HG03196 (cell line): ENCODE measurements around the gene CD14.
"Not testable (repeated sequence)": the region's sequence is repeated elsewhere in the genome, so short reads cannot be mapped to it uniquely, and the experiment has no call there.

Experiments
- ATAC-seq: cut with Tn5 transposase; IDR thresholded peaks from one replicate; pipeline ENCODE4 v1.9.1; 2021; ENCODE audit not compliant: unreplicated experiment

CD14 gene

DNA sequence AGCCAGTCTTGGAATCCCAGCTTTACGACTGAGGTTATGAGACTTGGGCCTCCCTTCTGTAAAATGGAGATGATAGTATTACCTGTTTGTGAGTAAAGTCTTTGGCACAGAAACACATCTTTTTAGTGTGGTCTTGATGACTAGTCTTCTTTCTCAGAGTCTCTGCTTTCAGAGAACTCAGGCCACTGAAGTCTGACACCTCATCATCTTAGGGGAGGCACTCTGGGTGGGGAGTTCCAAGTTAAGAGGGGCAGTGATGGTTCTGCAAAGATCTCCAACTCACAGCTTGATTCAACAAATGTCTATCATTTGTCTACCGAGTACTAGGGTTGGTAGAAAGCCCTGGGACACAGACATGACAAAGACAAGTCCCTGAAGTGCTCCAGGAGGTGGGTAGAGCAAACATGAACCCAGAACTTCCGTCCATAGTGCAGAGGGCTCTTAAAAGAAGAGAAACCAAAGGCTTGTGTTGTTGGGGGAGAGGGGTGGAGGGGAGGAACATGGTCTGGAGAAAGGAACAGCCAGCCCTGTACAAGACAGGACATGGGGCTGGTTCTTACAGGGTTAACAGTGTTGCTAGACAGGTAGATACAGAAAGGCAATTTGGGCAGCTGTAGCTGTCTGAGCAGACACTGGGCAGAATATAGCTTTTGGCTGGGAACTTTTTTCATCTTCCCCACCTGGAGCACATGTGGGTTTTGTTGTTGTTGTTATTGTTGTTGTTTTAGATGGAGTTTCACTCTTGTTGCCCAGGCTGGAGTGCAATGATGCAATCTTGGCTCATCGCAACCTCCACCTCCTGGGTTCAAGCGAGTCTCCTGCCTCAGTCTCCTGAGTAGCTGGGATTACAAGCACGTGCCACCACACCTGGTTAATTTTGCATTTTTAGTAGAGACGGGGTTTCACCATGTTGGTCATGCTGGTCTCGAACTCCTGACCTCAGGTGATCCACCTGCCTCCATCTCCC lies 2.6 kb upstream of the CD14 start:
- no peak for ATAC-seq

DNA sequence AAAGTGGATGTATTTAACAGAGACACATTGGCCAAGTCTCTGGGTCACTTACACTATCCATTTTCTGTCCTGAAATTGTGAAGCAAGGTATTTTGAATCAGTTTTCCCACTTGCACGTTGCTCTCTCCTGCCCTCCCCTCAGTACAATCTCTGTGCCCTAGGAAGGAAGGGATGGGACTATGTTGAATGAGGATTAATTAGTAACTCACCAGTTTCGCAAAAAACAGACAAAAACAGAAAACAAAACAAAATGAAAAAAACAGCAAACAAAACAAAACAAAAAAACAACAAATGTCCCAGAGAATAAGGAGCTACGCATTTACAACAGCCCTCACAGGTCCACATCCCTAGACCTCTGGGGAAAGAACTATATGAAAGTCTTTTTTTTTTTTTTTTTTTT lies 1.1 kb upstream of the CD14 start:
- ATAC-seq, result no peak

DNA sequence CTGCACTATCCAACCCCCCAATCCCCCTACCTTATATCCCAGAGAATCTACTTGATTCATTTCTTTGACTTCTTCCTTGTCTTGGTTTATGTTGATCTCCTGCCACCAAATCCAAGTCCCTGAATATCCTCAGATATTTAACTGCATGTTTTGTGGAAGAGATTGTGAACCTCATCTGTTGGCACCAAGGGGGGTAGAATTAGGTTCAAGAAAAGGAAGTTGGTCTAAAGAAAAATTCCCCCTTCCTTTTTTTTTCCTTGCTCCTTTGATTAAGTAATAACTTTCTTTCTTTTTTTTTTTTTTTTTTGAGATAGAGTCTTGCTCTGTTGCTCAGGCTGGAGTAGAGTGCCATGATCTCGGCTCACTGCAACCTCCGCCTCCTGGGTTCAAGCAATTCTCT lies 526 bp upstream of the CD14 start:
- ATAC-seq, result no peak

DNA sequence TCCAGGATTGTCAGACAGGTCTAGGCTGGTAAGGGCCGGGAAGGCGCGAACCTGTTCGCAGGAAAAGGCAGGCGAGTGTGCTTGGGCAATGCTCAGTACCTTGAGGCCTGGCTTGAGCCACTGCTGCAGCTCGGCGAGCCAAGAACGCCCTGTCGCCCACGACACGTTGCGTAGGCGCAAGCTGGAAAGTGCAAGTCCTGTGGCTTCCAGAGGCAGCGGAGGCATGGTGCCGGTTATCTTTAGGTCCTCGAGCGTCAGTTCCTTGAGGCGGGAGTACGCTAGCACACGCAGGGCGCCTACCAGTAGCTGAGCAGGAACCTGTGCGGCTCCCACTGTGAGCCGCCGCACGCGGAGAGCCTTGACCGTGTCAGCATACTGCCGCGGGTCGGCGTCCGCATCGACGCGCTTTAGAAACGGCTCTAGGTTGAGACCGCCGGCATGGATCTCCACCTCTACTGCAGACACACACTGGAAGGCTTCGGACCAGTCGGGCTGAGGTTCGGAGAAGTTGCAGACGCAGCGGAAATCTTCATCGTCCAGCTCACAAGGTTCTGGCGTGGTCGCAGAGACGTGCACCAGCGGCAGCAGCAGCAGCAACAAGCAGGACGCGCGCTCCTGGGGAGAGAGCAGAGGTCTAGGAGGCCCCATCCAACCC lies 482 bp downstream of the CD14 start:
- no peak for ATAC-seq

DNA sequence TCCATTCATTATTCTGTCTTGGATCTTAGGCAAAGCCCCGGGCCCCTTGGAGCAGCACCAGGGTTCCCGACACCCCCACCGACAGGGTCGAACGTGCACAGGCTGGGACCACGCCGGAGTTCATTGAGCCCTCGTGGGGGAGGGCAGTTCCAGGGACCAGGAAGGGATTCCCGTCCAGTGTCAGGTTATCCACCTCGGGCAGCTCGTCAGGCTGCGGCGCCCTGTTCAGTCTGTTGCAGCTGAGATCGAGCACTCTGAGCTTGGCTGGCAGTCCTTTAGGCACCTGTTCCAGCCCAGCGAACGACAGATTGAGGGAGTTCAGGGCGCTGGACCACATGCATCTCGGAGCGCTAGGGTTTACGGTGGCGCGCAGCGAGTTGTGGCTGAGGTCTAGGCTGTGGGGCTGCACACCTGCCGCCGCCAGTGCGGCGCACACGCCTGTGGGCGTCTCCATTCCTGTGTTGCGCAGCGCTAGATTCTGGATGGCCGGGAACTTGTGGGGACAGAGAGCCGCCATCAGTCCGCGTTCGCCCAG lies 1.1 kb downstream of the CD14 start:
- ATAC-seq, result no peak

DNA sequence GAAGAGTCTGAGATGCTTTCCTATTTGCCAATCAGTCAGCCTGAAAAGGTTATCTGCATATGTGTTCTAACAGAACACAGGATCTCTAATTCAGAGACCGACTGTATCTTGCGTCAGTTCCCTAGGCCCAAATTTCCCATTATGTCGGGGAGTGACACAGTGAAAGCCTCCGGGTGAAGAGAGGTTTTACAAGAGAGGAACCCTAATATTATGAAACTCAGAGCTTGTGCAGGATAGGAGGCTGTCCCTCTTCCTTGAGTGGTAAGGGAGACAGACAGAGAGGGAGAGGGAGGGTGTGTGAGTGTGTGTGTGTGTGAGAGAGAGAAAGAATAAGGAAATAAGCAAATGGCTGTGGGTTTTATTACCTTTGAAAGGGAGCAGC lies 1.9 kb downstream of the CD14 start:
- ATAC-seq, result no peak

DNA sequence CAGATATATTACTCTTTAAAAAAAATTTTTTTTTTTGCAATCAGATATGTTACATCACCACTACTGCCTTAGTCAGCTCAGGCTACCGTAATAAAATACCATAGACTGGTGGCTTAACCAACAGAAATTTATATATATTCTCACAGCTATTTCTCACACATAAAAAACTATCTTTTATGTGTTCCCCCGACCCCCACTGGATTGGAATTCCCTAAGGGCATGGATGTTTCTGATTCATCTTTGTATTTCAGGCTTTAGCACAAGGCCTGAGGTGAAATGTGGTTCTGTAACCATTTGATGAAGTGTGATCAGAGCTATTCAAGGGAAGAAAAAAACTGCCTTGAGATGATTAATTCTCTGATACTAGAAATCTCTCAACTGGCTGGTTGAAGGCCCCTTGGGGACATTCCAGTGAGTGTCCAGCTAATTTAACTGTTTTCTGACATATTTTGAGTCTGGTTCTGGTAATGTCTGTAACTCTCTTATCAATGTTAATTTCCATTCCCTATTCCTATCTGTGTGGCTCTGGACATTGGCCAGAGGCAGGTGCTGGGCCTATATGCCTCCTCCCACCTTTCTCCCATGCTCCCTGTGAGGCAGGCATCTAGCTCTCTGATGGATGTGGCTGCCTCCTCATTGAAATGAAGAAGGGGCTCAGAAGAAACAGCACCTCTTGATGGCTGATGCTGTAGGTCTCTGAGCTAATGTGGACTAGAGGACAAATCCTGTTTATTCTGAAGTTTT lies 2.5 kb downstream of the CD14 start:
- no peak for ATAC-seq

DNA sequence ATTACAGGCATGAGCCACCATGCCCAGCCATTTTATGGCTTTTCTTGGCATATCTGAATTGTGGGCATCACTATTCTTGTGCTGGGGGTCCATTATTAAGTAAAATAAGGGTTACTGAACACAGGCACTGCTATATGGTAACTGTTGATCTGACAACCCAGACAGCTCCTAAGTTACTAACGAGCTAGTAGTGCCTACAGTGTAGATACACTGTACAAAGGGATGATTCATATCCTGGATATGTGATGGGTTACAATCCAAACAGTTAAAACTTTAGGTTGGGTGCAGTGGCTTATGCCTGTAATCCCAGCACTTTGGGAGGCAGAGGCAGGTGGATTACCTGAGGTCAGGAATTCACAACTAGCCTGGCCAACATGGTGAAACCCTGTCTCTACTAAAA lies 4.3 kb downstream of the CD14 start:
- no peak for ATAC-seq

DNA sequence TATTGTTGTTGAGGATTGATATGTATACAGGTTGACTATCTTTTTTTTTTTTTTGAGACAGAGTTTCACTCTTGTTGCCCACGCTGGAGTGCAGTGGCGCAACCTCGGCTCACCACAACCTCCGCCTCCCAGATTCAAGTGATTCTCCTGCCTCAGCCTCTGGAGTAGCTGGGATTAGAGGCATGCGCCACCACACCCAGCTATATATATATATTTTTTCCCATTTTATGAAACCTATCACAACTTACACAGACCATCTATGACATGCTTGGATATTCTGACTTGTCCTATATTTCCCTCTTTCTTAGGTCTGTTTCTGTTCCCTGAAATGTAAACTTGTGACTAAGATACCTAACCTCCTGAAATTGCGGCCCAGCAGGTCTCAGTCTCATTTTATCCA lies 5.0 kb downstream of the CD14 start:
- ATAC-seq, result no peak

DNA sequence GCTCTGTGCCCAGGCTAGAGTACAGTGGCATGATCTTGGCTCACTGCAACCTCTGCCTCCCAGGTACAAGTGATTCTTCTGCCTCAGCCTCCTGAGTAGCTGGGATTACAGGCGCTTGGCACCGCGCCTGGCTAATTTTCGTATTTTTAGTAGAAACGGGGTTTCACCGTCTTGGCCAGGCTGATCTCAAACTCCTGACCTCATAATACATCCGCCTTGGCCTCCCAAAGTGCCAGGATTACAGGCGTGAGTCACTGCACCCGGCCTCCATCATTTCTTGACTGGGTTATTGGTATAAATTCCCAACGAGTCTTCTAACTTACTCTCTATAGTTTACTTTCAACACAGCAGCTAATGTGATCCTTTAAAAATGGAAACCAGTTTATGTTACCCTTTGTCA lies 8.1 kb downstream of the CD14 start:
- not testable (repeated sequence) for ATAC-seq

DNA sequence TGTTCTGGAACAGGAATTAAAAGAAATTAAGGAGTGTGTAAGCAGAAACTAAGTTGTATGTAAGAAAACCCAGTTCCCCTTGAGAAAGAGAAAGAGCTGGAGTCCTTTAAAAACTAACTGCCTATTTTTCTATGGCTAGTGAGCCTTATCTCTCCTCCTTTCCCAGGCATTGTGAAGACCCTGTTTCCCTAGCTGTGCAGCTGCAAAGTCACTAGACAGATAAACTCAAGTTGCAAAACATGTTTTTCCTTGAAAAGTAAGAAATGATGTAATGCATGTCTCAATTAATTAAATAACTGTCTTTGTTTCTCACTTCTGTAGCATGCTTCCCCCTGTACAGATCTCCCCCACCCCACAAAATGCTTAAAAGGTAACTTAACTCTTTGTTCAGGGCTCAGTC lies 9.9 kb downstream of the CD14 start:
- not testable (repeated sequence) for ATAC-seq

DNA sequence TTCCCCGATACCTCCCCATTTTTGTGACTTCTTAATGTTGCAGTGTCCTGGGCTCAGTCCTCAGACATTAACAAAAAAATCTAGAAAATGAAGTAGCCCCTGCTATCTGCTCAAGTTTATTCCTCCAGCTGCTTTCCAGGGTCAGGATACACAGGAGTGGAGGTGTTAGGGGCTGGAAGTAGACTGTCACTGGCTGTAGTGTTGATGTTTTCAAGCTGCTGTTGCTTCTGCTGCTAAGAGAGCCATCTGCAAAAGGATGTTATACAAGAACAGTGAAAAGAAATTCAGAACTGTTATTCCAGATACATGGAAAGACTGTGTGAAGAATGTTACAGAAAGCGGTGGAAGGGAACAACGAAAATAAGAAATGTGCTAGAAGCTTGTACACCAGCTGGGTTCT lies 10.7 kb downstream of the CD14 start:
- no peak for ATAC-seq

DNA sequence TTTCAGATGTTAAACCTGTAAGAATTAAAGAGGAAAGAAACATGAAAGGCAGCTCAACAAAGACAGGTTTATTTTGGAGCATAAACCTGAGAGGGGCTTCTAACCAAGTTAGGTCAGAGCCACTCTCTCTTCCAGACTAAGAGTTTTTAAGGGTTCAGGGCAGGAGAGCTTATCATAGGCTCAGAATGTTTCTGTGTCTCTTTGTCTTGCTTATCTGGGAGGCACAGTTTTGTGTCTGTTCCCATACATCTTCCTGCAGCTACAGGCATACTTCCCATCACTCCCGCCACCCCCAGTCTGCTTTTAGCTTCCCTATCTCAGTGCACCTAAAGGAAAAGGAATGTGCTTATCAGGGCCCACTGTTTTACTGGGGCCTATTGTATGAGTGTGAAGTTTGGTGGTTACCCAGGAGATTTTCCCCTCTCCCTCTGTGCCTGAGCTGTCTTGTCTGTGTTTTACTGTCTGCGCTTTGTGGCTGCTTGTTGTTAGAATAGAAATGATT lies 21.9 kb downstream of the CD14 start:
- no peak for ATAC-seq

DNA sequence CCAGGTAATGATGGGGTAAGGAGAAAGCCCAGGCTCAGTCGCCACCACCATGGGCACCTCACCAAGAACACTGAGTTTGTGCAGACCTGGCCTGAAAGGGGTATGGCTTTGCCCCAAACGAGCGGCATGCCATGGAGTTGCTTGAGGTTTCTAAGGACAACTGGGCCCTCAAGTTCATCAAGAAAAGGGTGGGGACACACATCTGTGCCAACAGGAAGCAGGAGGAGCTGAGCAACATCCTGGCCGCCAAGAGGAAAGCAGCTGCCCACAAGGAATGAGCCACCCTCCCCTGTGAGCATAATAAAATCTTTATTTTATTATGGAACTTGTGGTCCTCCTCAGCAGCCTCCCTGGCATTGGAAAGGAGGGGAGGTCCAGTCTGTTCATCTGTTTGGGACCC lies 23.8 kb downstream of the CD14 start:
- no peak for ATAC-seq

DNA sequence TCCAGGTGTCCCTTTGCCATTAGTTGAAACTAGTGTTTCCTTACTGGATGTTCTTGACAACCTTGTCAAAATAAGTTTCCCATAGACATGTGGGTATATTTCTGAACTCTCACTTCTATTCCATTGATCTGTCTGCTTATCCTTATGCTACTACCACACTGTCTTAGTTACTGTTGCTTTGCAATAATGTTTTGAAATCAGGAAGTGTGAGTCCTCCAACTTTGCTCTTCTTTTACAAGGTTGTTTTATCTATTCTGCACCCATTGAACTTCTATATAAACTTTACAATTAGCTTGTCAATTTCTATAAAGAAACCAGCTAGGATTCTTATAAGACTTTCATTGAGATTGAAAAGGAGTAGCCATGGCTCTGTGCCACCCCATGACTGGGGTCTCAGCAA lies 24.3 kb downstream of the CD14 start:
- ATAC-seq, result no peak

DNA sequence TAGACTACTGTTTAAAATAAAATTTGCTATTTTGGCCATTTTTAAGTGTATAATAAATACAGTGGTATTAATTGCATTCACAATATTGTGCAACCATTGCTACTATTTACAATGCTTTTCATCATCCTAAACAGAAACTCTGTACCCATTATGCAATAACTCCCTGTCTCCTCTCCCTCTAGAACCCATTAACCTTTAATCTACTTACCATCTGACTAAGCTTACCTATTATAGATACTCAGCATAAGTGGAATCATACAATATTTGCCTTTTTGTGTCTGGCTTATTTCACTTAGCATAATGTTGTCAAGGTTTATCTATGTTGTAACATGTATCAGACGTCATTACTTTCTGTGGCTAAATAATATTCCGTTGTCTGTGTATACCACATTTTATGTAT lies 25.9 kb downstream of the CD14 start:
- no peak for ATAC-seq

DNA sequence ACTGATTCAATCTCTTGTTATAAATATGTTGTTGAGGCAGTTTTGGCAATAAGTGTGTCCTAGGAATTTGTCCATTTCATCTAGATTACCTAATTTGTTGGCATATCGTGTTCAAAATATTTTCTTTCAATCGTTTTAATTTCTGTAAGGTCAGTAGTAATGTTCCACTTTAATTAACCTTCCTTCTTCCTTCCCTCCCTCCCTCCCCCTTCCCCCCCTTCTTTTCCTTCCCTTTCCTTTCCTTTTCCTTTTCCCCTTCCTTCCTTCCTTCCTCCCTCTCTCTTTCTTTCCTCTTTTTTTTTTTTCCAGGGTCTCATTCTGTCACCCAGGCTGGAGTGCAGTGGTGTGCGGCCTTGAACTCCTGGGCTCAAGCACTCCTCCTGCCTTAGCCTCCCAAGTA lies 27.1 kb downstream of the CD14 start:
- ATAC-seq, result no peak

DNA sequence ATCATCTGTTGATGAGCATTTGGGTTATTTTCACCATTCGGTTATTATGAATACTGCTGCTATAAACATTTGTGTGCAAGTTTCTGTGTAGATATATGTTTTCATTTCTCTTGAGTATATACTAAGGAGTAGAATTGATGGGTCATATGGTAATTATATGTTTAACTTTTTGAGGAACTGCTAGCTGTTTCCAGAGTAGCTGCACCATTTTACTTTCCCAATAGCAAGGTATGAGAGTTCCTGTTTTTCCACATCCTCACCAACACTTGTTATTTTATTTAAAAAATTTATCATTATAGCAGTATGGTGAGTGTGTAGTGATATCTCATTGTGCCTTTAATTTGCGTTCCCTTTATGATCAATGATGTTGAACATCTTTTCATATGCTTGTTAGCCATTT lies 29.2 kb downstream of the CD14 start:
- ATAC-seq, result no peak

DNA sequence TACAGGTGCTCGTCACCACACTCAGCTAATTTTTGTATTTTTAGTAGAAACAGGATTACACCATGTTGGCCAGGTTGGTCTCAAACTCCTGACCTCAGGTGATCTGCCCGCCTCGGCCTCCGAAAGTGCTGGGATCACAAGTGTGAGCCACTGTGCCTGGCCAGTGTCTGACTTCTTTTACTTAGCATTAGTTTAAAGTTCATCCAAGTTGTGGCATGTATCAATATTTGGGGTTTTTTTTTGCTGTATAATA lies 29.6 kb downstream of the CD14 start:
- ATAC-seq, result not testable (repeated sequence)

DNA sequence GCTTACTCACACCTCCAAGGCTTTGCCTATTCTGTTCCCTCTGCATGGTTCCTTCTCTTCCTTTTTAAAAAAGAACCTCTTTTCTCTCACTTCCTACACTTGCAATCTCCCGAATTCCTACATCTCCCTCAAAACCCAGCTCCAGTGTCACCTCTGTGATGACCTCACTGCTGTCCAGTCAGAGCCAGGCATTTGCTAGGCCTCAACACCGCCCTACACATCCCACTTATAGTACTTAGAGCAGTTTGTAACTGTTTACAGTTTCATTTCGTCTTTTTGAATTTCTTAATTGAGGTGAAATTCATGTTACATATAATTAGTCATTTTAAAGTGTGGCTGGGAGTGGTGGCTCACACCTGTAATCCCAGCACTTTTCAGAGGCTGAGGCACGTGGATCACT lies 30.8 kb downstream of the CD14 start:
- ATAC-seq, result no peak

DNA sequence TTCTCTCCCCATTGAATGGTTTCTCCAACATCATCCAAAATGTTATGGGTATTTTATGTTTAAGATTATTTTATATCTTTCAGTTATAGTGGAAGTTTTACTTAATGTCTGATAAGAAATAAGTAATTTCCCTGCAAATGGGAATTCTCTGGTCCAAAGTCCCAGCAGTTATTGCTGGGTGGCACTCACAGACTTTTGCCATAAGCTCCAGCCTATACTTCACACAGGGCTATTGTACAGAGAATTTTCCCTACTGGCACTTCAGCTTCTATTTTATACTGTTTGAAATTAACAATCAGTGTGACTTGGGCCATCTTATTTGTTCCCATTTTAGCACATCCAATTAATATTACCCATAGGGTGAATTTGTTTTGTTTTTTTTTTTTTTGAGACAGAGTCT lies 32.9 kb downstream of the CD14 start:
- no peak for ATAC-seq

DNA sequence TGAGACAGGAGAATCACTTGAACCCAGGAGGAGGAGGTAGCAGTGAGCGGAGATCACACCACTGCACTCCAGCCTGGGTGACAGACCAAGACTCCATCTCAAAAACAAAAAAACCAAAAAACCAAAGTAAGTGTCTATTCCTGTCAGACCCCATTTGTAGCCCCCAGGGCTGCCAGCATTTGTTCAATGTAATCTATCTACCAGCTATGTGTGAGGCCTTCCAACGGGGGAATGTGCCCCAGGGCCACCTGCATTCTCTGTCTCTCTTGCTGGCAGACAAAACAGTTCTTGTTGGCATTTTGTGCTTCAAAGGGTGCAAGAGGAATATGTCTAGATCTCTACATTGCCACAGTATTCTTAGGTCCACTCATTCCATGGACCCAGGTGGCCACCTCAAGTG lies 34.1 kb downstream of the CD14 start:
- ATAC-seq, result no peak
